Measurements from ENCODE around the gene COMP. TPM values are rescaled to one million over a fixed set of nuclear protein-coding genes. Genes with fewer than 3 reads are reported as not detected.

COMP gene
- total RNA-seq, 4 donors from 2014 or later, result 1.3 to 8.0 (median 5.3) TPM; not detected in 1

DNA sequence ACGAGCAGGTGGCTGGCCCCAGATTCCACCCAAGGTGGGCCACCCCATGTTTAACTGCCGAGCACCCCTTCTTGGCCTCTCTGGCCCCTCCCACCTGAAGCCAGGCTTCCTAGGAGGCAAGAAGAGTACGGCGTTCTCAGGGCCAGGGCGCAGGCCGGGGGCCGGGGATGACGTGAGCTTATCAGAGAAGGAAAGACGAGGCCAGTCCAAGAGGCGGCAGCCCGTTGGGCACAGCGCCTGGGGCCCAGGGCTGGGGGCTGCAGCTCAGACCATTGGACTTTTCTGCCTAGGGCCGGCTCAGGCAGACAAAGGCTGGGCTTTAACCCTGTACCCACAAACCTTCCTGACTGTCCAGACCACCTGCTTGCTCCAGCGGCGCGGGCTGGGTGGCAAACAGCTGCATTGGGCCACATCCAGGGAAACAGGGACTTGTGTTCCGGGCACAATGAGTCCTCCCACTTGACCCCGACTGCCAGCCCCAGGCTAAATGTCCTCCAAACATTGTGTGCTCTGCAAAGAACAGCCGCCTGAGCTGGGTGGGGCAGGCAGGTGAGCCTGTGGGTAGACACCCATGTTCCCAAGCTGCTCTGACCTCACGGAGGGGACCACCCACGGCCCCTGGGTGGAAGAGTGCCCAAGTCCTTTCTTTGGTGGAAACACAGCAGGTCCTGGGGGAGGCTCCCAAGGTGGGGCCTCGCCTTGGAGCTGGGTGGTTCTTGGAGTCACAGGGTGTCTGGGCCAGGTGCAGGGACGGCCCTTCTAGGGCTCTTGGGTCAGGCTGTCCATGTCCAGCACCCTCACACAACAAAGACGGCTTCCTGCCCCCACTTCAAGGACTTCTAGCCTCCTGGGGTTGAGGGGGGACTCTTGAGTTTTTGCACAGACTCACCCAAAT lies 21.9 kb downstream of the COMP start:
- intact Hi-C loops (cut with DNase I), result no loop called here
- Histone ChIP-seq H3K9me3 (no peaks in the 10 kb centered on the region), H3K4me1 (peaks cover 7 to 23% (median 10%) of the 10 kb centered on the region in 3 donors), H3K27me3 (peaks cover 0 to 27% (median 0%) of the 10 kb centered on the region in 4 donors), H3K27ac (no peak overlapping the region), H3K36me3 (no peaks in the 10 kb centered on the region), H3K4me3 (no peak overlapping the region)
- DNase-seq, result no peak
- WGBS, 2 donors, result 90 to 95% methylated on average over 4 to 7 of the region's 24 CpGs
- TF ChIP-seq, protein P1, sequence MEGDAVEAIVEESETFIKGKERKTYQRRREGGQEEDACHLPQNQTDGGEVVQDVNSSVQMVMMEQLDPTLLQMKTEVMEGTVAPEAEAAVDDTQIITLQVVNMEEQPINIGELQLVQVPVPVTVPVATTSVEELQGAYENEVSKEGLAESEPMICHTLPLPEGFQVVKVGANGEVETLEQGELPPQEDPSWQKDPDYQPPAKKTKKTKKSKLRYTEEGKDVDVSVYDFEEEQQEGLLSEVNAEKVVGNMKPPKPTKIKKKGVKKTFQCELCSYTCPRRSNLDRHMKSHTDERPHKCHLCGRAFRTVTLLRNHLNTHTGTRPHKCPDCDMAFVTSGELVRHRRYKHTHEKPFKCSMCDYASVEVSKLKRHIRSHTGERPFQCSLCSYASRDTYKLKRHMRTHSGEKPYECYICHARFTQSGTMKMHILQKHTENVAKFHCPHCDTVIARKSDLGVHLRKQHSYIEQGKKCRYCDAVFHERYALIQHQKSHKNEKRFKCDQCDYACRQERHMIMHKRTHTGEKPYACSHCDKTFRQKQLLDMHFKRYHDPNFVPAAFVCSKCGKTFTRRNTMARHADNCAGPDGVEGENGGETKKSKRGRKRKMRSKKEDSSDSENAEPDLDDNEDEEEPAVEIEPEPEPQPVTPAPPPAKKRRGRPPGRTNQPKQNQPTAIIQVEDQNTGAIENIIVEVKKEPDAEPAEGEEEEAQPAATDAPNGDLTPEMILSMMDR (IDR thresholded peaks at IDR 0.05), result no peak
- no peak for TF ChIP-seq POLR2A (IDR thresholded peaks at IDR 0.05)

DNA sequence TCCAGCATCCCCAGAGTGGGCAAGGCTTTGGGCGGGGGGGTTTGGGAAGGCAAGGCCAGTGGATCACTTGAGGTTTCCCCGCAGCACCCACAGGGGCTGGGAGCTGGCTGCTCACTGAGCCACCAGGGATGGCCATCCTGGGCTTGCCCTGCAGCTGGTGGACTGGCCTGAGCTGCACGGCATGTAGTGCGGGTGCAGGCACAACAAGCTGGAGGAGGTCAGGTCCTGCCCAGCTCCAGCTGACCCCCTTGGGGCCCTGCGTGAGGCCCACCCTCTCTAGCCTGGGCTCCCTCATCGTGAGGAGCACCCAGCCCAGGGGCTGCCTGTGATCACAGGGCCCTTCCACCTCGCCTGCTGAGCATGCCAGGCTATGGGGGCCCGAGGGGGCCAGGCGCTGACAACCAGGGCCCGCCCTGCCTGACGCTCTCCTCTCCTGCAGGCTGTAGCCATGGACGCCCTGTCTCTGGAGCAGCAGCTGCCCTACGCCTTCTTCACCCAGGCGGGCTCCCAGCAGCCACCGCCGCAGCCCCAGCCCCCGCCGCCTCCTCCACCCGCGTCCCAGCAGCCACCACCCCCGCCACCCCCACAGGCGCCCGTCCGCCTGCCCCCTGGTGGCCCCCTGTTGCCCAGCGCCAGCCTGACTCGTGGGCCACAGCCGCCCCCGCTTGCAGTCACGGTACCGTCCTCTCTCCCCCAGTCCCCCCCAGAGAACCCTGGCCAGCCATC lies 22.9 kb downstream of the COMP start:
- intact Hi-C loops (cut with DNase I), result no loop called here
- TF ChIP-seq, protein P1 (IDR thresholded peaks at IDR 0.05), result no peak
- TF ChIP-seq POLR2A (IDR thresholded peaks at IDR 0.05), result no peak
- no peaks in the 10 kb centered on the region for H3K36me3 ChIP-seq
- peaks cover 16 to 31% (median 18%) of the 10 kb centered on the region in 3 donors for H3K4me1 ChIP-seq
- DNase-seq, result no peak
- no peak overlapping the region for H3K27ac ChIP-seq
- H3K9me3 ChIP-seq, result no peaks in the 10 kb centered on the region
- H3K27me3 ChIP-seq, result peaks cover 0 to 18% (median 0%) of the 10 kb centered on the region in 4 donors
- H3K4me3 ChIP-seq, result no peak overlapping the region
- WGBS, 2 donors, result 80 to 96% methylated on average over 2 to 8 of the region's 30 CpGs

DNA sequence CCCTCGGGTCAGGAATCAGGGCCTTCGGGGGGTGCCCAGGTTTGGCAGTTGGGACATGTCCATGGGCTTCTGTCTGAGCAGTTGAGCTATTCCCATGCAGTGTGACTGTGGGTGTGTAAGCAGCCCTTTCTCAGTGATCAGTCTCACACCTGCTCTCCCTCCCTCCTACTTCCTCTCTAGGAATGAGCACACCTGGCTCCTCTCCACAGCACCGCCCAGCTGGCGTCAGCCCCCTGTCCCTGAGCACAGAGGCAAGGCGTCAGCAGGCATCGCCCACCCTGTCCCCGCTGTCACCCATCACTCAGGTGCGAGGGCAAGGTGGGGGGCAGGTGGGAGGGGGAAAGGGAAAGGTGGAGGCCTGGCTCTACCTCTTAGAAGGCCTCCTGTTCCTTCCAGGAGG lies 25.9 kb downstream of the COMP start:
- no peaks in the 10 kb centered on the region for H3K36me3 ChIP-seq
- intact Hi-C loops (cut with DNase I), result no loop called here
- H3K9me3 ChIP-seq, result no peaks in the 10 kb centered on the region
- no peak for TF ChIP-seq POLR2A (IDR thresholded peaks at IDR 0.05)
- TF ChIP-seq, protein P1 (IDR thresholded peaks at IDR 0.05), result no peak
- no peak for DNase-seq
- peaks cover 37 to 52% (median 42%) of the 10 kb centered on the region in 3 donors for H3K4me1 ChIP-seq
- H3K27me3 ChIP-seq, result peaks cover 0 to 11% (median 0%) of the 10 kb centered on the region in 4 donors
- no peak overlapping the region for H3K4me3 ChIP-seq
- WGBS, 2 donors, result 50 to 65% methylated on average over 2 of the region's 8 CpGs
- no peak overlapping the region for H3K27ac ChIP-seq

GRCh38 chr19:18764591-18765051 lies 26.5 kb downstream of the COMP start:
- no peak for DNase-seq
- Histone ChIP-seq H3K27me3 (peaks cover 0 to 17% (median 0%) of the 10 kb centered on the region in 4 donors), H3K27ac (peak overlapping the region in 3 of 4 donors; percentile 25 to 39 (median 29)), H3K4me1 (peaks cover 37 to 58% (median 42%) of the 10 kb centered on the region in 3 donors), H3K36me3 (no peaks in the 10 kb centered on the region), H3K4me3 (no peak overlapping the region), H3K9me3 (no peaks in the 10 kb centered on the region)
- TF ChIP-seq, protein P1 (IDR thresholded peaks at IDR 0.05), result no peak
- TF ChIP-seq POLR2A (IDR thresholded peaks at IDR 0.05), result no peak
- WGBS, 2 donors, result 33 to 60% methylated on average over 1 to 3 of the region's 4 CpGs
- intact Hi-C loops (cut with DNase I), result no loop called here

Data from esophagus squamous epithelium (tissue), 5 donors.